Measurements from ENCODE around the gene ASCC1. TPM values are rescaled to one million over a fixed set of nuclear protein-coding genes. Genes with fewer than 3 reads are reported as not detected.

Gene ASCC1
- total and polyA plus RNA-seq, 2 of the 13 experiments (the other 11 are each of a cell fraction or from before 2014, with no cell fraction given), result 21.6 to 30.1 TPM

- no peak for TF ChIP-seq ZNF589 (CRISPR knock-in tag; conservative IDR thresholded peaks at IDR 0.05)
- no peak for TF ChIP-seq USF2 (IDR thresholded peaks at IDR 0.05; ENCODE audit: low read depth, low read length)
- no peak for TF ChIP-seq USF2 (CRISPR knock-in tag; IDR thresholded peaks at IDR 0.05; ENCODE audit: borderline replicate concordance)
- TF ChIP-seq HBP1 (CRISPR knock-in tag; IDR thresholded peaks at IDR 0.05; ENCODE audit: low read depth), result no peak
- no peak for TF ChIP-seq MZF1 (CRISPR knock-in tag; IDR thresholded peaks at IDR 0.05; ENCODE audit: borderline replicate concordance)
- TF ChIP-seq DPF2 (CRISPR knock-in tag; IDR thresholded peaks at IDR 0.05; ENCODE audit: borderline replicate concordance, low read depth), result peak; percentile 64; the same call in 1 of the 2 replicates
- no peak for TF ChIP-seq ZBTB7A (CRISPR knock-in tag; IDR thresholded peaks at IDR 0.05)
- TF ChIP-seq NFYB (CRISPR knock-in tag; IDR thresholded peaks at IDR 0.05), result no peak
- TF ChIP-seq PTBP1 (IDR thresholded peaks at IDR 0.05; ENCODE audit: low read depth, low read length, poor library complexity, severe bottlenecking), result no peak
- TF ChIP-seq JUND (CRISPR knock-in tag; IDR thresholded peaks at IDR 0.05), result no peak
- no peak for TF ChIP-seq SMC3 (IDR thresholded peaks at IDR 0.05; ENCODE audit: low read length)
- no peak for TF ChIP-seq ZNF343 (CRISPR knock-in tag; IDR thresholded peaks at IDR 0.05)
- TF ChIP-seq ZSCAN21 (CRISPR knock-in tag; IDR thresholded peaks at IDR 0.05; ENCODE audit: borderline replicate concordance), result no peak
- no peak for TF ChIP-seq POLR2AphosphoS2 (IDR thresholded peaks at IDR 0.05; ENCODE audit: low read depth, low read length)
- no peak for TF ChIP-seq ZFP62 (CRISPR knock-in tag; IDR thresholded peaks at IDR 0.05)
- TF ChIP-seq TFDP1 (CRISPR knock-in tag; IDR thresholded peaks at IDR 0.05; ENCODE audit: borderline replicate concordance), result no peak; the same call in 1 of the 2 replicates
- TF ChIP-seq KDM1A (CRISPR knock-in tag; IDR thresholded peaks at IDR 0.05), result peak; percentile 61; the same call in 1 of the 2 replicates
- peak; percentile 56 for TF ChIP-seq SAP130 (CRISPR knock-in tag; IDR thresholded peaks at IDR 0.05; ENCODE audit: low read depth)
- no peak for TF ChIP-seq ZFP41 (CRISPR knock-in tag; IDR thresholded peaks at IDR 0.05; ENCODE audit: borderline replicate concordance)
- no peak for TF ChIP-seq ZNF549 (CRISPR knock-in tag; IDR thresholded peaks at IDR 0.05)
- peak; percentile 47; the same call in 1 of the 2 replicates for TF ChIP-seq KMT2B (CRISPR knock-in tag; IDR thresholded peaks at IDR 0.05)
- TF ChIP-seq IRF2 (CRISPR knock-in tag; IDR thresholded peaks at IDR 0.05), result no peak
- no peak for TF ChIP-seq MLXIP (CRISPR knock-in tag; IDR thresholded peaks at IDR 0.05; ENCODE audit: borderline replicate concordance)
- TF ChIP-seq ZFX (CRISPR knock-in tag; IDR thresholded peaks at IDR 0.05; ENCODE audit: low read depth), result no peak
- no peak for TF ChIP-seq ZNF143 (CRISPR knock-in tag; IDR thresholded peaks at IDR 0.05)
These were observed 35.6 kb upstream of the ASCC1 start (continued) for GRCh38 chr10:72251635-72252034.

All from HepG2 (cell line).